SHP77 (cell line): ENCODE data around the gene AGBL5.
"Not testable (repeated sequence)": the region's sequence is repeated elsewhere in the genome, so short reads cannot be mapped to it uniquely, and the experiment has no call there.

Experiments
- DNase-seq, 2 experiments: peaks; one replicate each; lab custom pipeline; 2025; lab: John Stamatoyannopoulos, UW

Gene AGBL5

DNA sequence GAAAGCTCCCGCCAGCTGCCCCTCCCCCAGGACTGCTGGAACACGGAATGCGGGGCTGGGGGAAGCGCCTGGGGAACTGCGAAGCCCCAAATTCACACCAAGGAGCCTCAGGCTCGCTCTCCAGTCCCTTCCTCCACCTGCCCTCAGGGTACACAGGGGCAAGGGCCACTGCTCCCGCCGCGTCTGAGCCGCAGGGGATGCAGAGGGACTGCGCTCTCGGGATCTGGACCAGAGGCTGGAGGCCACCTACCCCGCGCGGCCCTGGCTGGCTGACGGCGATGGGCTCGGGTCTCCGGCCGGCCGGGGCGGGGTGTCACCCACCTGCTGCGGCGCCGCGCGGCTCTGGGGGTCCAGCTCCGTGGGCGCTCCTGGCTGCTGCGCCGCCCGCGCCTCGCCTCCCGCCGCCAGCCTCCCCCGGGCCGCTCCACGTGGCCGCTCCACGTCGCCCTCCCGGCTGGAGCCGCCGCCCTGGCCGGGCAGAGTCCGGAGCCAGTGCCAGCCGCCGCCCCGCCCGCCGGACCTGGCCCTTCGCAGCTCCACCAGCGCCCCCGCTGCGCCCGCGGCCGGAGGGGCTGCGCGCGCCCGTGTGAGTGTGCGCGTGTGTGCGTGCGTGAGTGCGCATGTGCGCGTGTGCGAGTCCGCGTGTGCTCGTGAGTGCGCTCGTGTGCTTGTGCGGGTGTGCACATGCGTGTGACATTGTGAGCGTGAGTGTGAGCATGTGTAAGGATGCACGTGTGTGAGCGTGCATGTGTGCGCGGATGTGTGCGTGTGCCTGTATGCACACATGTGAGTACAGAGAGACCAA is 67.3 kb downstream of the AGBL5 start, which contains the start of gene CGREF1:
TSS of gene CGREF1 (minus strand) at position 604 of the 805 bp plus-strand sequence. CDS start 14,762 bp downstream, outside the sequence.
- peak in 1 of 2 experiments; percentile 22 for DNase-seq

- not testable (repeated sequence) for DNase-seq
Observed at GRCh38 chr2:27119330-27119670, 67.8 kb downstream of the AGBL5 start.
